Activated T-cell treated with anti-CD3 and anti-CD28 coated beads, Interleukin-2, amount 50 U/mL, for 72 hours (primary cell): ENCODE results near the gene PYCR2. TPM values are rescaled to one million over a fixed set of nuclear protein-coding genes. Genes with fewer than 3 reads are reported as not detected.
"Not testable (repeated sequence)": the region's sequence is repeated elsewhere in the genome, so short reads cannot be mapped to it uniquely, and the experiment has no call there.

Experiments used
- ATAC-seq, 2 donors: fragments of 150-1000 bp; cut with Tn5 transposase; replicated peaks in 1 of 2; 2 replicates each; pipeline ENCODE4 v1.10.0; 2021; ENCODE audit warnings: moderate library complexity in 2 of 2, mild to moderate bottlenecking in 1 of 2
- DNase-seq, 2 donors: peaks; one replicate each; pipeline ENCODE4 v3.0.0; 2021 to 2022; ENCODE audit warnings: mixed read lengths in 1 of 2
- H3K27ac Mint-ChIP-seq: one replicate; pipeline ENCODE4 v1.8.0; 2022; ENCODE audit warnings: mild to moderate bottlenecking, moderate library complexity, mixed read lengths
- H3K27me3 Mint-ChIP-seq: one replicate; pipeline ENCODE4 v1.8.0; 2022; ENCODE audit warnings: low read depth, mixed read lengths
- H3K36me3 Mint-ChIP-seq, 2 donors: one replicate each; pipeline ENCODE4 v1.8.0; 2022; ENCODE audit warnings: mixed read lengths in 2 of 2, mild to moderate bottlenecking in 1 of 2; ENCODE audit not compliant: insufficient read depth in 2 of 2
- H3K4me1 Mint-ChIP-seq: one replicate; pipeline ENCODE4 v1.8.0; 2022; ENCODE audit warnings: low read depth, mixed read lengths
- H3K4me3 Mint-ChIP-seq, 2 donors: one replicate each; pipeline ENCODE4 v1.8.0; 2022; ENCODE audit warnings: mild to moderate bottlenecking in 2 of 2, mixed read lengths in 2 of 2, moderate library complexity in 2 of 2
- H3K9me3 Mint-ChIP-seq, 2 donors: one replicate each; pipeline ENCODE4 v1.8.0; 2022; ENCODE audit warnings: mixed read lengths in 2 of 2
- total RNA-seq, 2 donors: library from RNA; stranded (reverse); gene quantifications; one replicate each; pipeline ENCODE4 v1.2.3, GENCODE V29; 2022

Gene PYCR2
- total RNA-seq, 2 donors from 2014 or later, result 144 to 152 TPM

- not testable (repeated sequence) for H3K27me3 Mint-ChIP-seq, H3K27ac Mint-ChIP-seq, DNase-seq, H3K36me3 Mint-ChIP-seq, H3K4me1 Mint-ChIP-seq, H3K9me3 Mint-ChIP-seq
- peak overlapping the region in 1 of 2 donors; percentile 24 for H3K4me3 Mint-ChIP-seq
- peak in 1 of 2 donors; percentile 32 for ATAC-seq
Observed at GRCh38 chr1:225939097-225939938, 15.3 kb upstream of the PYCR2 start.

- no peak for ATAC-seq
- DNase-seq, result no peak
- no peaks in the 10 kb centered on the region for H3K9me3 Mint-ChIP-seq
- no peaks in the 10 kb centered on the region for H3K36me3 Mint-ChIP-seq
- H3K27ac Mint-ChIP-seq, result no peak overlapping the region
- no peak overlapping the region for H3K4me3 Mint-ChIP-seq
- H3K4me1 Mint-ChIP-seq, result no peaks in the 10 kb centered on the region
- no peaks in the 10 kb centered on the region for H3K27me3 Mint-ChIP-seq
Observed at GRCh38 chr1:225937048-225937968, 13.3 kb upstream of the PYCR2 start.

GRCh38 chr1:225936523-225936922, 12.5 kb upstream of the PYCR2 start:
- ATAC-seq (no peak), DNase-seq (no peak)
- Mint-ChIP-seq H3K4me3 (no peak overlapping the region), H3K4me1 (no peaks in the 10 kb centered on the region), H3K9me3 (no peaks in the 10 kb centered on the region), H3K27me3 (no peaks in the 10 kb centered on the region), H3K36me3 (no peaks in the 10 kb centered on the region), H3K27ac (no peak overlapping the region)

- not testable (repeated sequence) for H3K36me3 Mint-ChIP-seq, H3K4me1 Mint-ChIP-seq, H3K9me3 Mint-ChIP-seq, H3K4me3 Mint-ChIP-seq, DNase-seq, H3K27ac Mint-ChIP-seq, ATAC-seq, H3K27me3 Mint-ChIP-seq
Observed at GRCh38 chr1:225936086-225936485, 12.0 kb upstream of the PYCR2 start.

GRCh38 chr1:225934711-225935110, 10.7 kb upstream of the PYCR2 start:
- DNase-seq (no peak), ATAC-seq (no peak)
- H3K9me3 Mint-ChIP-seq, result no peaks in the 10 kb centered on the region
- no peaks in the 10 kb centered on the region for H3K27me3 Mint-ChIP-seq
- H3K4me1 Mint-ChIP-seq, result no peaks in the 10 kb centered on the region
- H3K4me3 Mint-ChIP-seq, result no peak overlapping the region
- no peak overlapping the region for H3K27ac Mint-ChIP-seq
- H3K36me3 Mint-ChIP-seq, result no peaks in the 10 kb centered on the region

- Mint-ChIP-seq H3K4me3 (no peak overlapping the region), H3K4me1 (peaks cover 16% of the 10 kb centered on the region), H3K36me3 (no peaks in the 10 kb centered on the region), H3K9me3 (no peaks in the 10 kb centered on the region), H3K27me3 (no peaks in the 10 kb centered on the region), H3K27ac (no peak overlapping the region)
- ATAC-seq, result no peak
- no peak for DNase-seq
Observed at GRCh38 chr1:225933072-225933471, 9.0 kb upstream of the PYCR2 start.

GRCh38 chr1:225931270-225932136, 7.5 kb upstream of the PYCR2 start:
- DNase-seq, result no peak
- H3K4me1 Mint-ChIP-seq, result peaks cover 24% of the 10 kb centered on the region
- no peak overlapping the region for H3K4me3 Mint-ChIP-seq
- no peaks in the 10 kb centered on the region for H3K27me3 Mint-ChIP-seq
- no peaks in the 10 kb centered on the region for H3K9me3 Mint-ChIP-seq
- peak overlapping the region; percentile 16 for H3K27ac Mint-ChIP-seq
- ATAC-seq, result no peak
- no peaks in the 10 kb centered on the region for H3K36me3 Mint-ChIP-seq

- Mint-ChIP-seq H3K4me3 (no peak overlapping the region), H3K9me3 (no peaks in the 10 kb centered on the region), H3K27ac (no peak overlapping the region), H3K36me3 (no peaks in the 10 kb centered on the region), H3K4me1 (peaks cover 28% of the 10 kb centered on the region), H3K27me3 (no peaks in the 10 kb centered on the region)
- no peak for ATAC-seq
- DNase-seq, result no peak
Observed at GRCh38 chr1:225930566-225930965, 6.5 kb upstream of the PYCR2 start.

GRCh38 chr1:225929462-225929861, 5.4 kb upstream of the PYCR2 start:
- Mint-ChIP-seq H3K27ac (peak overlapping the region; percentile 89), H3K4me1 (peaks cover 33% of the 10 kb centered on the region), H3K4me3 (peak overlapping the region in 1 of 2 donors; percentile 55)
- not testable (repeated sequence) for H3K9me3 Mint-ChIP-seq, ATAC-seq, DNase-seq, H3K27me3 Mint-ChIP-seq, H3K36me3 Mint-ChIP-seq

- no peaks in the 10 kb centered on the region for H3K9me3 Mint-ChIP-seq
- DNase-seq, result peak in 1 of 2 donors; percentile 23
- H3K36me3 Mint-ChIP-seq, result peaks cover 0 to 2% of the 10 kb centered on the region in 2 donors
- H3K4me1 Mint-ChIP-seq, result peaks cover 38% of the 10 kb centered on the region
- no peak for ATAC-seq
- H3K27ac Mint-ChIP-seq, result peak overlapping the region; percentile 76
- H3K4me3 Mint-ChIP-seq, result peak overlapping the region; percentile 50 to 64
- no peaks in the 10 kb centered on the region for H3K27me3 Mint-ChIP-seq
Observed at GRCh38 chr1:225928186-225929175, 4.4 kb upstream of the PYCR2 start.

- Mint-ChIP-seq H3K9me3 (no peaks in the 10 kb centered on the region), H3K4me3 (no peak overlapping the region), H3K36me3 (peaks cover 0 to 2% of the 10 kb centered on the region in 2 donors), H3K4me1 (peaks cover 57% of the 10 kb centered on the region), H3K27ac (peak overlapping the region; percentile 45), H3K27me3 (no peaks in the 10 kb centered on the region)
- DNase-seq (no peak), ATAC-seq (no peak)
Observed at GRCh38 chr1:225926551-225927113, 2.6 kb upstream of the PYCR2 start.
